ENCODE measurements around the gene PAOX. TPM values are rescaled to one million over a fixed set of nuclear protein-coding genes. Genes with fewer than 3 reads are reported as not detected.
"Not testable (repeated sequence)": the region's sequence is repeated elsewhere in the genome, so short reads cannot be mapped to it uniquely, and the experiment has no call there.

The PAOX gene
- total RNA-seq, 1 donor = 1.9 TPM

DNA sequence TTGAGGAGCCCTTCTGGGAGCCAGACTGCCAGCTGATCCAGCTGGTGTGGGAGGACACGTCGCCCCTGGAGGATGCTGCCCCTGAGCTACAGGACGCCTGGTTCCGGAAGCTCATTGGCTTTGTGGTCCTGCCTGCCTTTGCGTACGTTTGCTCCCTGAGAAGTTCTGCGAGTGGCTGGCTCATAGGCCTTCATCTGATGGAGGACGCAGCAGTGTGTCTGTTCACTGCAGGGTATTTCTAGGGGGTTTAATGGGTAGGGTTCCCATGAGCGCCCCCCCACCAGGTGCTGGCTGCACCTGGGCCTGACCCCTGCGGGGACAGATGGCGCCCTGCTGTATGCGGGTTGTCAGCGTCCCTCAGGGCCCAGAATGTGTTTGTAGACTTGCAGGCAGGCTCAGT lies 5.0 kb downstream of the PAOX start:
- Histone ChIP-seq H3K4me1 (ENCODE audit: insufficient read depth, low read length) (peaks cover 31% of the 10 kb centered on the region), H3K27me3 (ENCODE audit: insufficient read depth, low read length) (no peaks in the 10 kb centered on the region), H3K4me3 (ENCODE audit: low read length) (no peak overlapping the region), H3K9me3 (ENCODE audit: low read depth, low read length) (no peaks in the 10 kb centered on the region)

DNA sequence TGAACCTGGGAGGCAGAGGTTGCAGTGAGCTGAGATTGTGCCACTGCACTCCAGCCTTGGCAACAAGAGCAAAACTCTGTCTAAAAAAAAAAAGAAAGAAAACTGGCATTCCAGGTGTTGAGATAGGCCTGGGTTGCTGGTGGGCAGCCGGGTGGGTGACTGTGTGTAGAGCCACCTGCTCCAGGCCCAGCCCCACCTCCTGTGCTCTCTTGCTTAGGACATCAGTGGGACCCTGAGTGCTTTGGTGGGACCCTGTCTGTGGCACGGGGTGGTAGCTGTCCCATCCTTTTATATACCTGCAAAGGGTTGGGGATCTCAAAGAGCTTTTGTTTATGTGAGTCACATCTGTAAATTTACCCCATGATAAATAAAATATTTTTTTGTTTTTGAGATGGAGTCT lies 6.2 kb downstream of the PAOX start:
- peaks cover 33% of the 10 kb centered on the region for H3K4me1 ChIP-seq (ENCODE audit: insufficient read depth, low read length)
- no peaks in the 10 kb centered on the region for H3K9me3 ChIP-seq (ENCODE audit: low read depth, low read length)
- H3K27me3 ChIP-seq (ENCODE audit: insufficient read depth, low read length) = no peaks in the 10 kb centered on the region
- no peak overlapping the region for H3K4me3 ChIP-seq (ENCODE audit: low read length)

- not testable (repeated sequence) for H3K4me3 ChIP-seq (ENCODE audit: low read length); H3K9me3 ChIP-seq (ENCODE audit: low read depth, low read length); H3K27me3 ChIP-seq (ENCODE audit: insufficient read depth, low read length)
- peaks cover 36% of the 10 kb centered on the region for H3K4me1 ChIP-seq (ENCODE audit: insufficient read depth, low read length)
Measured at GRCh38 chr10:133386951-133387350, 7.9 kb downstream of the PAOX start.

- Histone ChIP-seq H3K9me3 (ENCODE audit: low read depth, low read length) (no peaks in the 10 kb centered on the region), H3K4me3 (ENCODE audit: low read length) (no peak overlapping the region), H3K27me3 (ENCODE audit: insufficient read depth, low read length) (no peaks in the 10 kb centered on the region), H3K4me1 (ENCODE audit: insufficient read depth, low read length) (peaks cover 42% of the 10 kb centered on the region)
Measured at GRCh38 chr10:133388236-133388972, 9.3 kb downstream of the PAOX start.

DNA sequence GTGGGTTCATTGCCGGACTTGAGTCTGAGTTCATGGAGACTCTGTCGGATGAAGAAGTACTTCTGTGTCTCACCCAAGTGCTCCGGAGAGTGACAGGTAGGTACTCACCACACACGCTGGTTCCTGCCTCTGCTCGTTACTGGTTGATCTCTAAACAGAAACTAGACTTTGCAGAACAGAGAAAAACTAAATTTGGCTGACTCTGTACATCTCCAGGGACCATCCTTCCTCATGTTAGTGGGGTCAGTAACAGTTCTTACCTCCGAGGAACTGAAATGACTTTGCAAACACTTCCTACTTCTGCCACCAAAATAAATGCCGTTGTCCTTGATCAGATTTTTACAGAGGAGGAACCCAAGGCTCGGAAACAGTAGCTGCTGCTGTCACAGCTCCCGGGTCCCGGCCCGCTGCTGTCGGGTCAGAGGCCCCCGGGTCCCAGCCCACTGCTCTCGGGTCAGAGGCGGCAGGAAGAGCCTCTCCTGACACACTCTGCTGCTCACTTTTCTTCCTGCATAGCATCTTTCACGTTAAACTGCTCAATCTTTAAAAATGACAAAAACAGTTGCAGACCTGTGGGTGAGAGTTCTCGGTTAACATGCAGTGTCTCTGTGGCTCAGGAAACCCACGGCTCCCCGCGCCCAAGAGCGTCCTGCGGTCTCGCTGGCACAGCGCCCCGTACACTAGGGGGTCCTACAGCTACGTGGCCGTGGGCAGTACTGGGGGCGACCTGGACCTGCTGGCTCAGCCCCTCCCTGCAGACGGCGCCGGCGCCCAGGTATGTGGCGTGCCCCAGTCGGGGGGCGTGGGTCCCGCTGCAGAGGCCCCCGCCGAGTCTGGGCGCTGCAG lies 10.1 kb downstream of the PAOX start:
- Histone ChIP-seq H3K4me1 (ENCODE audit: insufficient read depth, low read length) (peaks cover 45% of the 10 kb centered on the region), H3K9me3 (ENCODE audit: low read depth, low read length) (no peaks in the 10 kb centered on the region), H3K4me3 (ENCODE audit: low read length) (peak overlapping the region; percentile 29), H3K27me3 (ENCODE audit: insufficient read depth, low read length) (no peaks in the 10 kb centered on the region)

GRCh38 chr10:133390597-133391248 lies 11.7 kb downstream of the PAOX start:
- no peak overlapping the region for H3K4me3 ChIP-seq (ENCODE audit: low read length)
- H3K4me1 ChIP-seq (ENCODE audit: insufficient read depth, low read length) = peaks cover 57% of the 10 kb centered on the region
- no peaks in the 10 kb centered on the region for H3K27me3 ChIP-seq (ENCODE audit: insufficient read depth, low read length)
- no peaks in the 10 kb centered on the region for H3K9me3 ChIP-seq (ENCODE audit: low read depth, low read length)

GRCh38 chr10:133391249-133391635 lies 12.2 kb downstream of the PAOX start:
- H3K9me3 ChIP-seq (ENCODE audit: low read depth, low read length) = no peaks in the 10 kb centered on the region
- H3K4me1 ChIP-seq (ENCODE audit: insufficient read depth, low read length) = peaks cover 57% of the 10 kb centered on the region
- H3K27me3 ChIP-seq (ENCODE audit: insufficient read depth, low read length) = no peaks in the 10 kb centered on the region
- no peak overlapping the region for H3K4me3 ChIP-seq (ENCODE audit: low read length)

DNA sequence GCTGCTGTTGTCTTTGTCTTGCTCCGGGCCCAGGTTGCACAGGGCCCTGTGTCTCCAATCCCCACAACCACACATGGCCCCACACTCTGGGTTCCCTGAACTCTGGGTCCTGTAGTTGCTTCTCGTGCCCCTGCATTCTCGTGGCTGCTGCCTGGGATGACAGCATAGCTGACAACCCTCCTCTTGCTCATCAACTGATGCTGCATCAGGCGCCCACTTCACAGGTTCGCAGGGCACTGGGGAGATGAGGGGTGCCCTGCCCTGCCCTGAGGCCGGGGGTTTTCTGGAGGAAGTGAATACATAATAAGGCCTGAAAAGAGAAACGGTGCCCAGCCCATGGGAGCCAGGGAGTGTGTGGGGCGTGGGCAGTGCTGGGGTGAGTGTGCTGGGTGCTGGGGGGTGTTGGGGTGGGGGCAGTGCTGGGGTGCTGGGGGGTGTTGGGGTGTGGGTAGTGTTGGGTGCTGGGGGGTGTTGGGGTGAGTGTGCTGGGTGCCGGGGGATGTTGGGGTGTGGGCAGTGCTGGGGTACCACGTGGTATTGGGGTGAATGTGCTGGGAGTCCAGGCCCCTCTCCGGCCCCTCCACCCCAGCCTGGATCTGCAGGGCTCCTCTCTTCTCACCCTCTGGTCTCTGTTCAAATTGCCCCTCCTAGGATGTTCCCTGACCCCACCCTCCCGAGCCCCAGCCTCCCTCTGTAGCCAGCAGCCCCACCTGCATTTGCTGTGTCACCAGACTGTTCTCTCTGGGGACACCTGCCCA lies 12.9 kb downstream of the PAOX start:
- Histone ChIP-seq H3K4me1 (ENCODE audit: insufficient read depth, low read length) (peaks cover 57% of the 10 kb centered on the region), H3K27me3 (ENCODE audit: insufficient read depth, low read length) (no peaks in the 10 kb centered on the region), H3K4me3 (ENCODE audit: low read length) (no peak overlapping the region), H3K9me3 (ENCODE audit: low read depth, low read length) (no peaks in the 10 kb centered on the region)

DNA sequence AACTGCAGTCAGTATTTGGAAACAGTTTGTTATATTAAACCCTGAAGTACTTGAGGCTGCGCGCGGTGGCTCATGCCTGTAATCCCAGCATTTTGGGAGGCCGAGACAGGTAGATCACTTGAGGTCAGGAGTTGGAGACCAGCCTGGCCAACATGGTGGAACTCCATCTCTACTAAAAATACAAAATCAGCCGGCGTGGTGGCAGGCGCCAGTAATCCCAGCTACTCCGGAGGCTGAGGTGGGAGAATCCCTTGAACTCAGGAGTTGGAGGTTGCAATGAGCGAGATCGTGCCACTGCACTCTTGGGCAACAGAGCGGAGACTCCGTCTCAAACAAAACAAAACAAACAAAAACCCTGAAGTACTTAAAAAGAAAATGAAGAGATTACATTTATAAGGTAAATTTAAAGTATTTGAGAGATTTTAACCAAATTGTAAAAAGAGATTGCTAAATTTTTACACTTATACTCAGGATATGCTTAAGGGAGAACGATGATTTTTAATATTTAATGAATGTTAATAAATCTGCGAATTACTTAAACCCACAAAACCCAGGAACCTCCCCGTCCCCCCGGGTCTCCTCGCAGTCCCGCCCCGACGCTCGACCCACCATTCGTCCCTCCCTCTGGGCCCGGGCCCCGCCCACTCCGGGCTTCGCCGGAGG lies 14.5 kb downstream of the PAOX start:
- Histone ChIP-seq H3K9me3 (ENCODE audit: low read depth, low read length) (no peaks in the 10 kb centered on the region), H3K4me1 (ENCODE audit: insufficient read depth, low read length) (peaks cover 52% of the 10 kb centered on the region), H3K4me3 (ENCODE audit: low read length) (peak overlapping the region; percentile 68), H3K27me3 (ENCODE audit: insufficient read depth, low read length) (no peaks in the 10 kb centered on the region)

GRCh38 chr10:133394064-133394663 lies 15.1 kb downstream of the PAOX start, which contains the start of gene MTG1:
Gene MTG1, plus strand, starts transcription at chr10:133394157. Its CDS starts 64 bp downstream, at chr10:133394221.
- H3K9me3 ChIP-seq (ENCODE audit: low read depth, low read length) = no peaks in the 10 kb centered on the region
- H3K27me3 ChIP-seq (ENCODE audit: insufficient read depth, low read length) = no peaks in the 10 kb centered on the region
- peaks cover 48% of the 10 kb centered on the region for H3K4me1 ChIP-seq (ENCODE audit: insufficient read depth, low read length)
- H3K4me3 ChIP-seq (ENCODE audit: low read length) = peak within 1 kb of the TSS; percentile 68

DNA sequence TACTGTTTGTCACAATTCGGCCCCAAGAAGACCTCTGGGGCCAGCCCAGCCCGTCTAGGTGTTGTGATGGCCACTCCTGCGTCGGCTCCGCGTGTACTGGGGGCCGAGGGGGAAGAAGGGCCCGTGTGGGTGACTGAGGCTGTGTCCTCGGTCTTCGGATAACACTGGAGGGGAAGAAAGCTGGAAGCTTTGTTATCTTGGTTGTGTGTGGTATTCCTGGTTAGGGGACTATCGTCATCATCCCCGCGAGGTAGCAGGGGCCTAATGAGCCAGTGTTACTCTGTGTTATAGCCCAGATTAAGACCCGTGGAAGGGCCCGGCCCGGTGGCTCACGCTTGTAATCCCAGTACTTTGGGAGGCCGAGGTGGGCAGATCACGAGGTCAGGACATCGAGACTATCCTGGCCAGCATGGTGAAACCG lies 15.7 kb downstream of the PAOX start:
- H3K4me1 ChIP-seq (ENCODE audit: insufficient read depth, low read length) = peaks cover 42% of the 10 kb centered on the region

DNA sequence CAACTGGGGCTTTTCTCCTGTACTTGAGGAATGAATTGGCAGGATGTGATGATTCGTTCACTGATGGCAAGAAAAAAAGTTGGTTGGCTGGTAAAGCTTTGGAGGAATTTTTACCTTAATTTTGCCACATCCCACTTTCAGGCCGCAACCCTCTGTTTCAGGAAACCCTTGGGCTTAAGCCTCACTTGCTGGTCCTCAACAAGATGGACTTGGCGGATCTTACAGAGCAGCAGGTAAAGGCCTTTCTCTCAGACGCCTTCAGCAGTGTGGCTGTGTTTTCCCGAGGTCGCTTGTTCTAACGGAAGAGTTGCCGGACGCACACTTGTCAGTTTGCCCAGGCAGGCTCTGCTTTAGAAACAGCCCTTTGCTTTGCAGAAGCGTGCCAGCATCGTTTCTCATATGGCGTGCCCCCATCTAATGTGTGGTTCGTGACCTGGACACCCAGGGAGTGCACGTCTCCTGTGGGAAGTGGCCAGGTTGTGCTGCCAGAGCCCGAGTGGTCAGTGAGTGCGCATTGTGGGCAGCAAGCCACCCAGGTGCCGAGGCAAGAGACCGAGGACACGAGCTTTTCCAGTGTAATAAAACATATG lies 17.1 kb downstream of the PAOX start:
- H3K4me3 ChIP-seq (ENCODE audit: low read length) = no peak overlapping the region
- no peaks in the 10 kb centered on the region for H3K9me3 ChIP-seq (ENCODE audit: low read depth, low read length)
- H3K27me3 ChIP-seq (ENCODE audit: insufficient read depth, low read length) = no peaks in the 10 kb centered on the region
- peaks cover 36% of the 10 kb centered on the region for H3K4me1 ChIP-seq (ENCODE audit: insufficient read depth, low read length)

More for the DNA sequence above, 15.7 kb downstream of the PAOX start:
- H3K4me3 ChIP-seq (ENCODE audit: low read length) = peak overlapping the region; percentile 68
- H3K27me3 ChIP-seq (ENCODE audit: insufficient read depth, low read length) = no peaks in the 10 kb centered on the region
- no peaks in the 10 kb centered on the region for H3K9me3 ChIP-seq (ENCODE audit: low read depth, low read length)

GRCh38 chr10:133397938-133398337 lies 18.9 kb downstream of the PAOX start:
- H3K9me3 ChIP-seq (ENCODE audit: low read depth, low read length) = no peaks in the 10 kb centered on the region
- H3K27me3 ChIP-seq (ENCODE audit: insufficient read depth, low read length) = no peaks in the 10 kb centered on the region
- peaks cover 29% of the 10 kb centered on the region for H3K4me1 ChIP-seq (ENCODE audit: insufficient read depth, low read length)
- no peak overlapping the region for H3K4me3 ChIP-seq (ENCODE audit: low read length)

Measured in mononuclear cell (primary cell).